ENCODE results near the gene UBAC2.

DNA sequence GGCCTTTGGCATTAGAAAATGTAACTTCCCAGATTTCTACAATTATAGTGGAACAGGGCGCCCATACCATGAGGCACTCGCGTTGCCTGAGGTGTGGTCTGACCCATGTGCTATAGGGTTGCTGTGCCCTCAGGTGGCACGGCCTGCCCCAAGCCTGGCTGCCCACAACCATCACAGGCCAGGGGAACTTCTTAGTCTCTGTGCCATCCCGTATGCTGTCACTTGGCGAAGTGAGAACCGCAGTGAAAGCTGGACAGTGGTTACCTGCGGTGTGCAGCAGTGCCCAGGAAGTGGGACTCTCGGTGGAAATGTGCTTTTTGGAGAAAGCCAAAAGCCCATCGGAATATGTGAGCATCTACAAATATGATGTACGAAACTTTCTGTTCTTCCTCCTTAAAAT lies 194.8 kb downstream of the UBAC2 start:
- TF ChIP-seq POLR2AphosphoS5 (IDR thresholded peaks at IDR 0.05; ENCODE audit: low read depth, low read length) (no peak), POLR2A (IDR thresholded peaks at IDR 0.05; ENCODE audit: low read depth, low read length) (no peak), TAF1 (IDR thresholded peaks at IDR 0.05; ENCODE audit: low read depth, low read length) (no peak), PAX5 (IDR thresholded peaks at IDR 0.05; ENCODE audit: insufficient read depth, low read length, severe bottlenecking) (no peak), SPI1 (IDR thresholded peaks at IDR 0.05; ENCODE audit: low read depth, low read length) (no peak), POU2F2 (IDR thresholded peaks at IDR 0.05; ENCODE audit: low read depth, low read length) (no peak)
